Measurements from ENCODE around the gene APLF. TPM values are rescaled to one million over a fixed set of nuclear protein-coding genes. Genes with fewer than 3 reads are reported as not detected.

Gene APLF, protein sequence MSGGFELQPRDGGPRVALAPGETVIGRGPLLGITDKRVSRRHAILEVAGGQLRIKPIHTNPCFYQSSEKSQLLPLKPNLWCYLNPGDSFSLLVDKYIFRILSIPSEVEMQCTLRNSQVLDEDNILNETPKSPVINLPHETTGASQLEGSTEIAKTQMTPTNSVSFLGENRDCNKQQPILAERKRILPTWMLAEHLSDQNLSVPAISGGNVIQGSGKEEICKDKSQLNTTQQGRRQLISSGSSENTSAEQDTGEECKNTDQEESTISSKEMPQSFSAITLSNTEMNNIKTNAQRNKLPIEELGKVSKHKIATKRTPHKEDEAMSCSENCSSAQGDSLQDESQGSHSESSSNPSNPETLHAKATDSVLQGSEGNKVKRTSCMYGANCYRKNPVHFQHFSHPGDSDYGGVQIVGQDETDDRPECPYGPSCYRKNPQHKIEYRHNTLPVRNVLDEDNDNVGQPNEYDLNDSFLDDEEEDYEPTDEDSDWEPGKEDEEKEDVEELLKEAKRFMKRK
- polyA plus RNA-seq (2012; ENCODE audit: insufficient read depth, insufficient read length), result 1.7 TPM

DNA sequence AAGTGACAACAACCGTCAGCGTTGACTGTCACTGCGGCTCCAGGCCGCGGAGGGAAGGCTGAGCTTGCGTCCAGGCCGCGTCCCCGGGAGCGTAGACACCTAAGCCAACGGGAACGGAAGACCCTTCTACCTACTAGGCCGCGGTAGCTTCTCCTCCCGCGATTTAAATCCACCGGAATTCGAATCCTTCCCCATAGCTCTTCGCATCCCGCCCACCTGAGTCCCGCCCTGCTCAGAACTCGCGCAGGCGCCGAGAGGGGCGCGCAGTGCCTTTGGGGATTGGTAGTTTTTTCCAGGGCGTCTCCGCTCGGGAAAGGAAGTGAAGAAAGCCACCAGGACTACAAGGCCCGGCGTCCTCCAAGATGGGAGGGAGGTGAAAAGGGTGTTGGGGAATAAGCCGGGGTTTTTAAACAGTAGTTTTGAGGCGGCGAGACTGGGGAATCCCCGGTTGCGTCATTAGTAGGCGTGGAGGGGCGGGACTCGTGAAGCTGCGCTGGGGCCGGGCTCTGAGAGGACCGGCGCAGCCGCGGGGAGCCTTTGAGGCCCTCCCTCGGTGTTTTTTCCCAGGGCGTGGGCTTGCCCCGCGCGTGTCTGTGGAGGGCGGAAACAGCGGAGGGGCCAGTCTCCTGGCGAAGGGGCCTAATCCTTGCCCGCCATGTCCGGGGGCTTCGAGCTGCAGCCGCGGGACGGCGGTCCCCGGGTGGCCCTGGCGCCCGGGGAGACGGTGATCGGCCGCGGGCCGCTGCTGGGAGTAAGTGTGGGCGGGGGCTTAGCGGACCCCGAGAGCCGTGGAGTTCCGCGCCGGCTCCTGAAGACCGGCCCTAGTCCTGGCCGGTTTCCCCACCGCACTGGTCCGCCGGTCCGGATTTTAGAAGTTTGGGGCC lies at the start of gene APLF, which contains the start of gene FBXO48:
APLF (plus strand) TSS at position 509 of the 884 bp plus-strand sequence; CDS start at position 656, 147 bp downstream.
FBXO48 (minus strand) TSS at position 218 of the 884 bp plus-strand sequence. CDS start 2,149 bp downstream, outside the sequence.
- peak; percentile 99 for DNase-seq (ENCODE audit: low read depth, low spot score)
- peak within 1 kb of the TSS; percentile 88 for H3K4me3 ChIP-seq (ENCODE audit: low read length)

DNA sequence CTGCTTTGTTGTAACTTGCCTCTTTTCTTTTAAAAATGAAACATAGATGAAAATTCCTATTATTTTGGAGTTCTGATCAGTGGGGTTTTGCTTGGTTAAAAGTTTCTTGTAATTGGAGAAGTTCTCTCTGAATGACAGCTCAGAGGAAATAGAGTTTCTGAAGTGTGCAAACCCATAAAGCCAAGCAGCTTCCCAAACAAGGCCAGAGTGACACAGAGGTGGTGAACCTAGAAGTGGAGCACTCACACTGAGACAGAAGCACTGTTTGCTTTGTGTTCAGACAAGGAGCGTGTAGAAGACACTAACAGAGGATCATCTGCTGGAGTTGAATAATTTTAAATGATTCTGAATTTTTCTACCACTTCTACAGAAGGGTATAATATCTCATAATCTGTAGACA lies 49.5 kb upstream of the APLF start:
- no peak for DNase-seq (ENCODE audit: low read depth, low spot score)
- H3K4me3 ChIP-seq (ENCODE audit: low read length), result no peak overlapping the region

DNA sequence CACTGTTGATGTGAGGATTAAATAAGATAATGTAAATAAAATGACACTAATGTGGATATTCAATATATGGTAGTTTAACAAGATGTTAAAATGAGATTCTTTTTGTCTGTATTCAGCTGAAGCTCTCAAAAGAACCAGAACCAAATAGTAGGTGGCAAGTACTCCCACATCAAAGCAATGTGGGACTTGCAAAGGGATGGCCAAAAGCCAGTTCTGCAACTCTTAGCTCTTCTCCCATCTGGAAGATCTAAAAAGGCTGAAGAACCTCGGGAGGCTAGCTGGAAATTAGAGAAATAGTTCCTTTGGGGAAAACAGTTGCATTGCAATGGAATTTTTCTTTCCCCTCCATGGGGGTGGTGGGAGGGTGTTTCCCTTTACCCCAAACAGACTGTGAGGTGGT lies 49.0 kb upstream of the APLF start:
- no peak overlapping the region for H3K4me3 ChIP-seq (ENCODE audit: low read length)

DNA sequence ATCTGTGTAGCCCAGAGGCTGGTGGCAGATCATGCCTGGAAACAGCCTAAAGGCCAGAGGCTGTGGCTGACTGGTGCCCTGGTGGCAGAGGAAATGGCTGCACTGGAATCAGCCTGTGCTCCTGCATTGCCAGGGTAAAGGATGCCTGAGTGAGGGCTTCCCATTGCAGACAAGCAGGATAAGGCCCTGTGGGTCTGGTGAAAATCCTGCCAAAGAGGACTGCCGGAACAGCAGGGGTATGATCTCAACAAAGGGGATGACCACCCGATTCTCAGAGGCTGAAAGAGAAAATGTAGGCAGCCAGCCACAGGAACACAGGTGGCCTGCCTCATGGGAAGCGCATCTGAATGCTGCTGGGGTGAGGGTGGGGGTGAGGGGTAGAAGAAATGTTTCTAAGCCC lies 48.5 kb upstream of the APLF start:
- no peak overlapping the region for H3K4me3 ChIP-seq (ENCODE audit: low read length)
- no peak for DNase-seq (ENCODE audit: low read depth, low spot score)

More for the DNA sequence above, 49.0 kb upstream of the APLF start:
- DNase-seq (ENCODE audit: low read depth, low spot score), result no peak

DNA sequence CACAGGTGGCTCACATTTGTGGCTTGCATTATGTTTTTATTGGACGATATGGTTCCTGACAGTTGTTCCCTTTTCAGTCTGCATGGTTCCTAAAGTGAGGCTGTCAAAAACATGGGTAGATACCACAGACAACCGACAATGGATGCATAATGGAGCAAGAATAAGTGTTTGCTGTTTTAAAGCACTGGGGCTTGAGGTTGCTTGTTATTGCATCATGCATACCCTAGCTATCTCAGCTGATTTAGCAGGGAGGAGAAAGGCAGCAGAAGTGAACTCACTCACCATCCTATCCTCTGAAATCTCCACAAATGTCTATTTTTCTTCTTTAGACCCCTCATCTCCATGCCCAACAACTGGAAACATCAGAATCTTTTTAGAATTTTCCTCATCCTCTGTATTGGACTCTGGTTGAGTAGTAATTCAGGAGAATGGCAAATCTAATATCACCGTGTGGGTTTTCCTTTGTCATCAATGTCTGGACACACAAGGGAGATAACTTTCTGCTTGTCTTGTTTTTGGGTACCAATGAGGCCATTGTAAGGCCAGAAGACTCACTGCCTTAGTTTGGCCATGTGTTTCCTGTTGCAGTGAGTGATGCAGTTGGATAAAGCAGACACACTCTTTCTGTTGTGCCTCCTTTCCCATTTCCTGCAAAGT lies 47.0 kb upstream of the APLF start:
- no peak for DNase-seq (ENCODE audit: low read depth, low spot score)
- no peak overlapping the region for H3K4me3 ChIP-seq (ENCODE audit: low read length)

DNA sequence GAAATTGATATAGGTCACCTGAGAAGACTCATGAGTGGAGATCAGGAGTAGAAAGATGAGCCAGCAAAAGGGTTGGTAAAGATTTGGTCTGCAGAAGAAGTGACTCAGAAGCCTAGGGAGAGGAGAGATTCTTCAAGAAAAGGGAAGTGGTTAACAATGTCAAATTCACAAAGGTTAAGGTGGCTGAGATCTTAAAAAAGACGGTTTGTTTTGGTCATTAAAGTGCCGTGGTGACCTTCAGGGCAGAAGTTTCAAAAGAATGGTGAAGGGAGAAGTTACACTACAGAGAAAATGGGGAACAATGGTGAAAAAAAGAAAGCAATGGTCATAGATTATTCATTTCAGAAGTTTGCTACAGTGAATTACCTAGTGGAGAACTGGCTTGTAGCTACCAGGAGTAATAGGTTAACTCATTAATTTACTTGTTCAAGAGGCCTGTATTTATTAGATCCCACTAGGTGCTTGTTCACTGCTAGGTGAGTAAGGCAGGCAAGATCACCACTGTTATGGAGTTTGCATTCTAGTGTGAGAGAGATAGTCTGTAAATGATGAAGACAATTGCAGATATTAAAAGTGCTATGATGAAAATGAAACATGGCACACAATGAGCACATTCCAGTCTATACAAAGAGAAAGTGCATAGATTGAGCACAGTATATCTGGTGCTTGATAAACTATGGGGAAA lies 43.3 kb upstream of the APLF start:
- no peak for DNase-seq (ENCODE audit: low read depth, low spot score)
- no peak overlapping the region for H3K4me3 ChIP-seq (ENCODE audit: low read length)

DNA sequence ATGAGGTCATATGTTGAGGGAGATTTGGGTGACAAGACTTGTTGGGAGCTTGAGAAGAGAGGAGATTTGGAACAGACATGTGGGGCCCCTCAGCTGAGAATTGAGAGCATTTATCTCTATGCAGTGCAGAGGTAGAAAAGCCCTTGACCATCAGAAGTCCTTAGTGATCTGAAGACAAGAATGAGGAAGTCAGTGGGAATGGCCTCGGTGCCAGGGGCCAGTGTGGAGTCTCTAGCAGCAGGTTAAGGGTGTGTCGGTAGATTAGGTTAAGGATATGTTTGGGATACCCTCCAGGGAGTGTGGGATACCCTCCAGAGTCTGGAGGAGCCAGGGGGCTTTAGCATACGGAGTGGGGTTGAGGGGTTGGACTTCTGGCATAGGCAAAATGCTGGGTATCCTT lies 41.9 kb upstream of the APLF start:
- no peak for DNase-seq (ENCODE audit: low read depth, low spot score)
- no peak overlapping the region for H3K4me3 ChIP-seq (ENCODE audit: low read length)

DNA sequence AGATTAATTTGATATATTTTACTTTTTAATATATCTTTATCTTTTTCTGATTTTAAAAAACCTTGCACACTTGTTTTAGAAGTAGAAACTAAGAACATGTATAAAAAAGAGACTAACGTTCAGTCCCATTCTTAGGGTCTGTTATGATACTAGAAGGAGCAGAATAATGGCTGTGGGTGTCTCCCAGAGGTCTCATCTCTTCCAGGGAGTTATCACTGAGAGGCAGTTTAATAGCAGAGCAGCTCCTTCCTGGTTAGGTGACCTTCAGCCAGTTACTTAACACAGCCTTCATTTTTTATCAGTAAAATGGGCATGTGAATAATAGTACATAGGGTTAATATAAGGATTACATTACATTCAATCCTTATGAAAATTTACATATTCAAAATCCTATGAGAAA lies 40.9 kb upstream of the APLF start:
- DNase-seq (ENCODE audit: low read depth, low spot score), result no peak
- H3K4me3 ChIP-seq (ENCODE audit: low read length), result no peak overlapping the region

DNA sequence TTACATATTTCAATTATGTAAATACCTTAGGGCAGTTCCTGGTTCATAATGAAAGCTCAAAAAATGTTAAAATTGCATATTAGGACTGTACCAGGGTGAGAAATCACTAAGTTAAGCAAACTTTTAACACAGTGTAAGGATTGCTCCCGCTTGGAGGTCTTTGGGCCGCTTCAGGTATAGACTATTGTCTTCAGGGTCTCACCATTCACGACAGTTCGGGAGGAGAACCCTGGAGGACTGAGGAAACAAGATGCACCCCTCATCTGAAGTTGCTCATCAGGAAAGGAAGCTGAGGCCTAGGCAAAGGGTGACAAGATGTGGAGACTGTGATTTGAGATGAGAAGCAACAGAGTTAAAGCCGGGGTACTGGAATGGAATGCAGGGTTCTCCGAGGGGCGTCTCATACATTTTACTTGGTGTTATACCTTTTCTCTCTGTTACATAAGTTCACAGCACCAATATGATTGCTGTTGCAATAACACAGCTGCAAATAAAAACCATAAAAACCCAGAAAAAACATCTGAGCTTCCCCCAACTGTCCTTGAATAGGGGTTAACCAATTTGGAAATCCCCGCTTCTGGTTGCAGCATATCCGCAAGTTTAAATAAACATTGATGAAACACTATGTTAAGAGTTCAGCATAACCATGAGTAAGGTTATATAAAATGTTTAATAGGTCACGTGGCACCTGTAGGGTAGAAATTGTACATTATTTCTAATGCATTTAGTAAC lies 40.4 kb upstream of the APLF start:
- no peak for DNase-seq (ENCODE audit: low read depth, low spot score)
- no peak overlapping the region for H3K4me3 ChIP-seq (ENCODE audit: low read length)

DNA sequence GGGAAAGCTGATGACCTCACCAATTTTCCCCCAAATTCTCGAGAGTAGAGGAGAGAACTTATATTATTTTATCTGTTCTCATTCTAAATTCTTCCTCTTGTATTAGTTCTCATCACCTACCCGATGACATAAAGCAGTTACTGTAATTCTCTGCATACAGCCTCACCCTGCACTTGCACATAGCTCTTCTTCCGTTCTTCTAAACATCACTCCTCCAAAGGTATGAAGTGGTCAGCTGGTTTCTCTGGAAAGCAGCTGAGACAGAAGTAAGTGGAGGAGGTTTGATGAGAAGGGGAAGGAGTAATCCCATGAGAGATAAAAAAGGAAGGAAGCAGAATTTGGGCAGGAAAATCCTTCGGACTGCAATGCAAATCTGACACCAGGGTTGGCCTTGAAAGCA lies 39.3 kb upstream of the APLF start:
- DNase-seq (ENCODE audit: low read depth, low spot score), result no peak
- no peak overlapping the region for H3K4me3 ChIP-seq (ENCODE audit: low read length)

DNA sequence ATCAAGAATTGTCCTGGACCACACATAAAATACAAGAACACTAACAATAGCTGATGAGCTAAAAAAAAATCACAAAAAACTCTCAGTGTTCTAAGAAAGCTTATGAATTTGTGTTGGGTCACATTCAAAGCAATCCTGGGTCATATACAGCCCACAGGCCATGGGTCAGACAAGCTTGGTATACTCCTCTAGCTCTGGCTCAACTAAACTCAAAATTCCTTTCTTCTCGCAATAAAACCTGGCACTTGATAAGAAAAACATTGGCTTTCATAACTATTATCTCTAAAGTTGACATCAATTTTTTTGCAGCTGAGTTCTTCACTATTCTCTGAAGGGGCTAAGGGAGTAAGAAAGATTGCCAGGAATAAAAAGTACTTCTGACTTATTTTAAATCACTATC lies 38.6 kb upstream of the APLF start:
- DNase-seq (ENCODE audit: low read depth, low spot score), result no peak
- no peak overlapping the region for H3K4me3 ChIP-seq (ENCODE audit: low read length)

DNA sequence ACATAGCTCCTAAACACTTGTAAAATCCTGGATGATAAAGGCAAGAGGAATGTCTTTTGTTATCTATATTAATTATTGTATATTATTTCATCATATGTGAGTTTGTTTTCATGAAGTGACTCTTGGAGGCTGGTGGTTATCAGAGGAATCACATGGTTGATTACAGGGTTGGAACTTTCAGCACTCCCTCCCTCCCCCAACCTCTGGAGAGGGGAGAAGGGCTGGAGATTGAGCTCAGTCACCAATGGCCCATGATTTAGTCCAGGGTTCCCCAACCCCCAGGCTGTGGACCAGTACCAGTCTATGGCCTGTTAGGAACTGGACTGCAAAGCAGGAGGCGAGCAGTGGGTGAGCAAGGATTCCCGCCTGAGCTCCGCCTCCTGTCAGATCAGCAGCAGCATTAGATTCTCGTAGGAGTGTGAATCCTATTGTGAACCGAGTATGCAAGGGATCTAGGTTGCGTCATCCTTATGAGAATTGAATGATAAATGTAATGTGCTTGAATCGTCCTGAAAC lies 38.0 kb upstream of the APLF start:
- no peak for DNase-seq (ENCODE audit: low read depth, low spot score)
- H3K4me3 ChIP-seq (ENCODE audit: low read length), result no peak overlapping the region

DNA sequence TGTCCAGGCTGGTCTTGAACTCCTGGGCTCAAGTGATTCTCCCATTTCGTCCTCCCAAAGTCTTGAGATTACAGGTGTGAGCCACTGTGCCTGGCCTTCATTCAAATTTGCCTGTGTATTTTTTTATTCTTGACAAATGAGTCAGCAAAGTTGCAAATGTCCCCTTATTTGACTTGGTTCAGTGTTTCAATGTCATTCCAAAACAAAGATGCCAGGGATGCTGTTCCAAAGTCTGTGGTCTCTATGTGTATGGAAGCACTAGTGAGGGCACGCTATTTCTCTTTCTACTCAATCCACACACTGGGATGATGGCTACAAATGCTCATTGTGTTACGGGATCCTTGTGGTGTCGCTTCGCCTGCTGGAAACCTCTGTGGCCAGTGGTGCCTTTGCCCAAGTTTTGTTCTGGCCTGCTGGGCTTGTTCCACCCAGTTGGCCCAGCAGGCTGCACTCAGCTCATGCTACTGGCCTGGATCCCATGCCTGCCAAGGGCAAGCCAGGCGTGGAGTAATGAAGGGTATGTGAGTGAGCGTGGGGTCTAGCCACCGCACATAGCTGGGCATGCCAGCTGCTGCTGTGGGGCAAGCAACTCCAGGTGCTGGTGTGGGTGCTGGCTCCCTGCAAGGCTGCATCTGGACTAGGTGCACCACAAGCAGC lies 35.9 kb upstream of the APLF start:
- DNase-seq (ENCODE audit: low read depth, low spot score), result no peak
- H3K4me3 ChIP-seq (ENCODE audit: low read length), result no peak overlapping the region

DNA sequence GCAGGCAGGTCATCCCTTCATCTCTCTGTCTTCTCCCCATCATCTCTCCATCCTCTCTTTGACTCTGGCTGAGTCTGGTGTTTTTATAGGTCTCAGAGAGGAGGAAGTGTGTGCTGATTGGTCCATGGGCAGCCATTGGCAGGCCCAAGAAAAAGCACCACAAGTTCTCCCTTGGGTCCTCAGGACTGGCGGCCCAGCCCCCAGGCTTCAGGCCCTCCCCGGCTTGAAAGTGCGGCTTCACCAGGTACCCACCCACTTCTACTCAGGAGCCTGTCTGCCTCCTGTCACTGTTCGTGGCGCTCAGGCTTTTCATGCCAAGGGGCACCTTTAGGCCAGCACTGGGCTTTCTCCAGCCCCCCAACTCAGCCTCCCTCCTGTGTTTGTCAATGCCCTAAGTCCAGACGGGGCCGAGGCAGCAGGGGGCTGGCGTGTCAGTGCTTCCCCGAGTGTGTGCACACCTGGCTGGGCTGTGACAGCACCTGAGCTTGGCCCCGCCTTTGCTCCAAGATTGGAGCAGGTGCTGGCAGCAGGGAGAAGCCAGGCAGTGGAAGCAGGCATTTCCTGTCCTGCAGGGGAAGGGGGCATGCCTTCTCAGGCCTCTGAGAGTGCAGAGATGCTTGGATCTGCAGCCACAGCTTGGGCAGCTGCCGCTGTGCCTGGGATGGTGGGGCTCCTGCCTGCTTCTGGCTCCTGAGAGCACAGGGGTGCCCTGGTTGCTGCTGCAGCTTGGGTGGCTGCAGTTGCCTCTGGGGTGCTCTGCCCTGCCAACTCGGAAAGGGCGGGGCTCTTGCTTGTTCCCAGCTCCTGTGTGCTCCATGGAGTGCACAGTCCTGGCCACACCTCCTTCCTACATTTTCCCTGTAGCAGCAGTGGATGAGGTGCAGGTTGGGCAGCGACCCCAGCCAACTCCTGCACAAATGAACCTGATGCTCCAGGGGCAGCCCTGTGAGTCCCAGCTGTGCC lies 34.4 kb upstream of the APLF start:
- H3K4me3 ChIP-seq (ENCODE audit: low read length), result no peak overlapping the region
- no peak for DNase-seq (ENCODE audit: low read depth, low spot score)

DNA sequence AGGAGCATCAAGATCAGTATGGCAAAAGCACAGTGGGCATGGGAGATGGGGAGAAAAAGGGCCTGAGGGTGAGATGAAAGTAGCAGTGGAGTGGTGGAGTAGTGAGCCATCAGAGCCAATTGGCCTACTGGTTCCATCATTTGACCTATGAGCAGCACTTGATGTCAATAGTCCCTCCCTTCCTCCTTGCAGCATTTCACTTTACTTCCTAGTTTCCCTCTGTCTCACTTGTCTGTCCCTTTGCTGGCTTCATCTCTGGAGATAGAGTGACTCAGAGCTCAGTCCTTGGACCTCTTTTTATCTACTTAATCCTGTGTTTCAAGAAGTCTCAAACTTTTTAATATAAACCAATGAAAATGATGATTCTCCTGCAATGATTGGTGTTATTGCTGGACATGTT lies 32.4 kb upstream of the APLF start:
- DNase-seq (ENCODE audit: low read depth, low spot score), result no peak
- H3K4me3 ChIP-seq (ENCODE audit: low read length), result no peak overlapping the region

DNA sequence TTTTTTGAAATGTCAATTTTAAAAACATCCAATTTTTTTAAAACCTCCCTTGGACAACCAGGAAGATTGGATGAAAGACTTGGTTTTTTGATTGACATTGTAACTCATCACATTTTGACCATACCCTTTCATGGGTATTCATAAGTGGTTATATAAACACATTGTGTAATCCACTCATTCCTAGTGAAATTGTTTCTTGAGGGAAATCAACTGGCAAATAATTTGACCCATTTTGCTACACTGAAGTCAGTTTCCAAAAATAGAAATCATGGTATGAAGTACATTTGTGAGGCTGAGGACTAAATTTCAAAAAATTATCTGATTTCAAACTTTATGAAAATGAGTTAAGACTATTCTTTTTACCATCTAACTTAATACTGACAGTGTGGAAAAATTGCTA lies 31.8 kb upstream of the APLF start:
- DNase-seq (ENCODE audit: low read depth, low spot score), result no peak
- no peak overlapping the region for H3K4me3 ChIP-seq (ENCODE audit: low read length)
